OCI-LY1 (cell line): Measurements from ENCODE around the gene KRT78.
A peak's percentile ranks its signal among the peaks of the same experiment; 100 is the strongest.

Experiments used
- H2AFZ ChIP-seq: fragments of 200-600 bp; sonication (generic), shearing (Covaris generic); 2 replicates; pipeline ENCODE4 v1.6.0; 2014; ENCODE audit warnings: antibody characterized with exemption, mild to moderate bottlenecking, low read length
- H3F3A ChIP-seq: fragments of 200-600 bp; sonication (generic), shearing (Covaris generic); 2 replicates; pipeline ENCODE4 v1.6.0; 2014; ENCODE audit warnings: mild to moderate bottlenecking, antibody characterized with exemption, low read length, moderate library complexity; ENCODE audit not compliant: insufficient read depth
- H3K27ac ChIP-seq: fragments of 200-600 bp; sonication (generic); 2 replicates; pipeline ENCODE4 v1.5.1; 2014; ENCODE audit warnings: low read length, mixed run types, mild to moderate bottlenecking, low read depth; ENCODE audit not compliant: poor library complexity, severe bottlenecking
- H3K27me3 ChIP-seq: fragments of 200-600 bp; sonication (generic); 2 replicates; pipeline ENCODE4 v1.6.0; 2014; ENCODE audit warnings: antibody characterized with exemption, mild to moderate bottlenecking, low read length, moderate library complexity; ENCODE audit not compliant: insufficient read depth
- H3K36me3 ChIP-seq: fragments of 200-600 bp; sonication (generic); 2 replicates; pipeline ENCODE4 v1.6.1; 2014; ENCODE audit warnings: mild to moderate bottlenecking, antibody characterized with exemption, low read length, moderate library complexity, mixed read lengths; ENCODE audit not compliant: insufficient read depth
- H3K4me1 ChIP-seq: fragments of 200-600 bp; sonication (generic); 2 replicates; pipeline ENCODE4 v1.5.1; 2014; ENCODE audit warnings: mild to moderate bottlenecking, low read length, moderate library complexity; ENCODE audit not compliant: insufficient read depth, severe bottlenecking
- H3K4me2 ChIP-seq: fragments of 200-600 bp; sonication (generic), shearing (Covaris generic); 2 replicates; pipeline ENCODE4 v1.6.1; 2014; ENCODE audit warnings: low read length
- H3K4me3 ChIP-seq: fragments of 200-600 bp; sonication (generic); 2 replicates; pipeline ENCODE4 v1.5.1; 2014; ENCODE audit warnings: low read length, low read depth, mild to moderate bottlenecking, mixed read lengths; ENCODE audit not compliant: poor library complexity, severe bottlenecking
- H3K79me2 ChIP-seq: fragments of 200-600 bp; shearing (Covaris generic); 2 replicates; pipeline ENCODE4 v1.6.1; 2016; ENCODE audit warnings: mixed run types, low read length, mixed read lengths; ENCODE audit not compliant: insufficient read depth
- H3K9ac ChIP-seq: fragments of 200-600 bp; sonication (generic), shearing (Covaris generic); 2 replicates; pipeline ENCODE4 v1.6.1; 2014; ENCODE audit warnings: mild to moderate bottlenecking, low read length, mixed read lengths
- H3K9me2 ChIP-seq: fragments of 200-600 bp; sonication (generic), shearing (Covaris generic); 2 replicates; pipeline ENCODE4 v1.6.1; 2014; ENCODE audit warnings: low read depth, mild to moderate bottlenecking, low read length, mixed read lengths
- H3K9me3 ChIP-seq: fragments of 200-600 bp; shearing (Covaris generic); 2 replicates; pipeline ENCODE4 v1.6.1; 2014; ENCODE audit warnings: low read length, mixed read lengths
- H4K20me1 ChIP-seq: fragments of 200-600 bp; sonication (generic), shearing (Covaris generic); 2 replicates; pipeline ENCODE4 v1.6.0; 2016; ENCODE audit warnings: mild to moderate bottlenecking, low read length; ENCODE audit not compliant: insufficient read depth
- CTCF ChIP-seq: fragments of 200-600 bp; sonication (generic), shearing (Covaris generic); IDR thresholded peaks from 2 replicates; pipeline ENCODE4 v1.5.1; 2017; ENCODE audit warnings: mild to moderate bottlenecking, antibody characterized with exemption, low read length, moderate library complexity, mixed read lengths
- EZH2 ChIP-seq: fragments of 200-600 bp; sonication (generic), shearing (Covaris generic); IDR thresholded peaks from 2 replicates; pipeline ENCODE4 v1.8.0; 2017; ENCODE audit warnings: borderline replicate concordance, mixed run types, mild to moderate bottlenecking, antibody characterized with exemption, low read length, moderate library complexity, mixed read lengths

Gene KRT78

DNA sequence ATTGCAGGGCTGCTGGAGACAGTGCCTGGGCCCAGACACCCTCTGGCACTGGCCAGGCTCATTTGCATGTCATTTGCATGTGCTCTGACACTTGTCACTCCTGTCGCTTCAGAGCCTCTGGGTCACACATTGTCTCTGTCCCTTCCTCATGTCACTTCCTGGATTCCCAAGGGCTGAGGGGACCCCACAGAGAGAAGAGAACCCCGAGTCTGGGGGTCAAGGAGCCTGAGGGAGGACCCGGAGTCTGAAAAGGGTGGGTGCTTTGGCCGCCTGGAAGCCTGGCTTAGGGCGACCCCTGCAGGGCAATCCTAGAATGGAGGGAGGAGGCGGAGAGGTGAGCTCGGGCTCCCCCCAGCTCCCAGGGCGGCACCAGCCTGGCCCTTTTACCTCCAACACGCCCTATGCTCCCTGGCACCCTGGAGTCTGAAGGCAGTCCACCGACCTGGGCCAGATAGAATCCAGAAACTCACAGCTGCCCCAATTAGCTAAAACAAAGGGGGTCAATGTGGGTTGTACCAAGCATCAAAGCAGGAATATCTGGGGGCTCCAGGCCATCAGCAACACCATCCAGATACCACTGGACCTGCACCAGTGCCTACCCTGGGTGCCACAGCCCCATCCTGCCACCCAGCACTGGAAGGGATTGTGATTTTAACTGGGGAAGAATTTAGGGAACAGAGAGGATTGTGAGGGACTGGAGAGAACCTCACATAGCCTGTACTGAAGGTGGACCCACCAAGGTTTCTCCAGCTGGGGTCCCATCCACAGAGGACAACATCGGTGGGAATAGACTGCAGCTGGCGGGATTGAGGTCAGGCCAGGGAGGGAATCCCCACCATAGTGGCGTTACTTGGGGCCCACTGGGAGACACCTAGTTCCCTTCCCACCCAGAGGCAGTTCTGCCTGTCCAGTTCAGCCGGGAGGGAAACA lies 21.8 kb upstream of the KRT78 start:
- no peaks in the 10 kb centered on the region for H3K9me3 ChIP-seq
- H3K4me3 ChIP-seq: peak overlapping the region; percentile 44
- H3K36me3 ChIP-seq: no peaks in the 10 kb centered on the region
- peaks cover 11% of the 10 kb centered on the region for H3K4me1 ChIP-seq
- H3F3A ChIP-seq: no peaks in the 10 kb centered on the region
- H2AFZ ChIP-seq: no peak overlapping the region
- H3K79me2 ChIP-seq: no peaks in the 10 kb centered on the region
- no peak for TF ChIP-seq EZH2
- TF ChIP-seq CTCF: peak; percentile 94
- no peaks in the 10 kb centered on the region for H4K20me1 ChIP-seq
- no peaks in the 10 kb centered on the region for H3K9me2 ChIP-seq
- H3K4me2 ChIP-seq: peak overlapping the region; percentile 73
- H3K27me3 ChIP-seq: peaks cover 6% of the 10 kb centered on the region
- no peak overlapping the region for H3K27ac ChIP-seq
- no peak overlapping the region for H3K9ac ChIP-seq

GRCh38 chr12:52867642-52868041 lies 18.8 kb upstream of the KRT78 start:
- no peaks in the 10 kb centered on the region; the same call in none of the 2 replicates for H3K27me3 ChIP-seq
- no peak overlapping the region for H3K4me3 ChIP-seq
- no peaks in the 10 kb centered on the region for H3K9me2 ChIP-seq
- H3K27ac ChIP-seq: no peak overlapping the region
- no peak overlapping the region for H2AFZ ChIP-seq
- no peaks in the 10 kb centered on the region for H3F3A ChIP-seq
- no peaks in the 10 kb centered on the region for H4K20me1 ChIP-seq
- H3K79me2 ChIP-seq: no peaks in the 10 kb centered on the region
- no peak overlapping the region for H3K9ac ChIP-seq
- H3K36me3 ChIP-seq: no peaks in the 10 kb centered on the region
- TF ChIP-seq CTCF (no peak), EZH2 (no peak)
- no peaks in the 10 kb centered on the region for H3K9me3 ChIP-seq
- H3K4me2 ChIP-seq: no peak overlapping the region
- H3K4me1 ChIP-seq: peaks cover 6% of the 10 kb centered on the region

DNA sequence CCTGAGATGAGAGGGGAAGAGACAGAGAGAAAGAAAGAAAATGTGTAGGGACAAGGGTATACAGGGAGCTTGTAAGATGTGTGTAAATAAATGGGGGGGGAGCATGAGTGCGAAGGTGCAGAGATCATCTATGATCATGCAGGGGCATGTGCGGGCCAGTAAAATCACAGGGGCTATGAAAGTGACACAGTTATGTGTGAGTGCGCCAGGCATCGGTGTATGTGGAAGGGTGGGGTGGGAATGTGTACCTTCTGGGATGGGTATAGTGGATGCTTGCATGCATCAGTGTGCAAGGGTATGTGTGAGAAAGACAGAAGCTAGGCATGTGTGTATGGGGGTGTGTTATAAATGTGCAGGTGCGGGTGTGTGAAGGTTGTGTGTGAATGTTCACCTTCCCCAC lies 18.4 kb upstream of the KRT78 start:
- H3K79me2 ChIP-seq: no peaks in the 10 kb centered on the region
- no peak overlapping the region for H3K4me2 ChIP-seq
- no peak for TF ChIP-seq CTCF
- no peak for TF ChIP-seq EZH2
- no peaks in the 10 kb centered on the region for H3K9me3 ChIP-seq
- no peak overlapping the region for H3K4me3 ChIP-seq
- H4K20me1 ChIP-seq: no peaks in the 10 kb centered on the region
- no peak overlapping the region for H2AFZ ChIP-seq
- H3K36me3 ChIP-seq: no peaks in the 10 kb centered on the region
- no peaks in the 10 kb centered on the region; the same call in none of the 2 replicates for H3K27me3 ChIP-seq
- no peaks in the 10 kb centered on the region for H3F3A ChIP-seq
- no peaks in the 10 kb centered on the region for H3K9me2 ChIP-seq
- H3K9ac ChIP-seq: no peak overlapping the region
- no peak overlapping the region for H3K27ac ChIP-seq
- peaks cover 6% of the 10 kb centered on the region for H3K4me1 ChIP-seq
